Astrocyte (in vitro differentiated cells and primary cell): Measurements from ENCODE around the gene SEMA3B. TPM values are rescaled to one million over a fixed set of nuclear protein-coding genes. Genes with fewer than 3 reads are reported as not detected.

Experiments used
- DNase-seq: peaks from one replicate; pipeline ENCODE4 v3.0.0-alpha.2; 2010; ENCODE audit warnings: low read depth
- FAIRE-seq: peaks from 2 replicates; lab custom pipeline; 2011; peaks lifted over from hg19 to GRCh38; lab: Jason Lieb, UNC
- H2AFZ ChIP-seq: 2 replicates; pipeline ENCODE4 v1.6.0; 2012; ENCODE audit warnings: low read depth, low read length, inconsistent platforms
- H3K27ac ChIP-seq: 2 replicates; pipeline ENCODE4 v1.5.1; 2011; ENCODE audit warnings: low read depth, low read length, inconsistent platforms
- H3K27me3 ChIP-seq: 2 replicates; pipeline ENCODE4 v1.6.0; 2011; ENCODE audit warnings: low read length, inconsistent platforms; ENCODE audit not compliant: insufficient read depth
- H3K36me3 ChIP-seq: 2 replicates; pipeline ENCODE4 v1.5.1; 2011; ENCODE audit warnings: low read length, inconsistent platforms; ENCODE audit not compliant: insufficient read depth
- H3K4me1 ChIP-seq: 2 replicates; pipeline ENCODE4 v1.5.1; 2011; ENCODE audit warnings: low read length, inconsistent platforms; ENCODE audit not compliant: insufficient read depth
- H3K4me2 ChIP-seq: 2 replicates; pipeline ENCODE4 v1.6.0; 2012; ENCODE audit warnings: low read length, inconsistent platforms
- H3K4me3 ChIP-seq: 2 replicates; pipeline ENCODE4 v1.5.1; 2011; ENCODE audit warnings: low read depth, mild to moderate bottlenecking, low read length, inconsistent platforms; ENCODE audit not compliant: insufficient read depth
- H3K79me2 ChIP-seq: 2 replicates; pipeline ENCODE4 v1.6.0; 2012; ENCODE audit warnings: mild to moderate bottlenecking, low read length, inconsistent platforms; ENCODE audit not compliant: insufficient read depth
- H3K9ac ChIP-seq: 2 replicates; pipeline ENCODE4 v1.6.0; 2012; ENCODE audit warnings: mild to moderate bottlenecking, low read length, inconsistent platforms
- H3K9me3 ChIP-seq: 2 replicates; pipeline ENCODE4 v1.5.1; 2012; ENCODE audit warnings: low read depth, mild to moderate bottlenecking, low read length, inconsistent platforms; ENCODE audit not compliant: insufficient read depth
- H4K20me1 ChIP-seq: 2 replicates; pipeline ENCODE4 v1.6.0; 2012; ENCODE audit warnings: low read length, inconsistent platforms; ENCODE audit not compliant: insufficient read depth
- H3K27ac Mint-ChIP-seq: one replicate; pipeline ENCODE4 v1.8.0; 2021; ENCODE audit warnings: mild to moderate bottlenecking, mixed read lengths; ENCODE audit not compliant: unreplicated experiment
- H3K27me3 Mint-ChIP-seq: one replicate; pipeline ENCODE4 v1.8.0; 2021; ENCODE audit warnings: low read depth, mixed read lengths; ENCODE audit not compliant: unreplicated experiment
- H3K36me3 Mint-ChIP-seq: one replicate; pipeline ENCODE4 v1.8.0; 2021; ENCODE audit warnings: low read depth, mixed read lengths; ENCODE audit not compliant: unreplicated experiment
- H3K4me1 Mint-ChIP-seq: one replicate; pipeline ENCODE4 v1.8.0; 2021; ENCODE audit warnings: low read depth, mixed read lengths; ENCODE audit not compliant: unreplicated experiment
- H3K4me3 Mint-ChIP-seq: one replicate; pipeline ENCODE4 v1.8.0; 2021; ENCODE audit warnings: mild to moderate bottlenecking, moderate library complexity, mixed read lengths; ENCODE audit not compliant: unreplicated experiment
- H3K9me3 Mint-ChIP-seq: one replicate; pipeline ENCODE4 v1.8.0; 2021; ENCODE audit warnings: mild to moderate bottlenecking, mixed read lengths; ENCODE audit not compliant: unreplicated experiment
- CTCF ChIP-seq: IDR thresholded peaks from 2 replicates; pipeline ENCODE4 v1.5.1; 2011; ENCODE audit warnings: low read depth, mild to moderate bottlenecking, inconsistent platforms, low read length, moderate library complexity; ENCODE audit not compliant: insufficient read depth
- EZH2 ChIP-seq: IDR thresholded peaks from 2 replicates; pipeline ENCODE4 v1.6.1; 2012; ENCODE audit warnings: mild to moderate bottlenecking, low read length, inconsistent platforms; ENCODE audit not compliant: insufficient read depth
- total RNA-seq: library from RNA; stranded (reverse); gene quantifications from 2 replicates; pipeline ENCODE4 v1.2.1, GENCODE V29; 2021

Gene SEMA3B
- total RNA-seq, 1 donor from 2014 or later: 5.9 TPM

- no peaks in the 10 kb centered on the region for H3K4me1 ChIP-seq
- H3K9ac ChIP-seq: no peak overlapping the region
- no peaks in the 10 kb centered on the region for H3K36me3 ChIP-seq
- Mint-ChIP-seq H3K4me3 (no peak overlapping the region), H3K27me3 (peaks cover 22% of the 10 kb centered on the region), H3K9me3 (no peaks in the 10 kb centered on the region), H3K36me3 (peaks cover 8% of the 10 kb centered on the region), H3K4me1 (peaks cover 5% of the 10 kb centered on the region), H3K27ac (no peak overlapping the region)
- no peaks in the 10 kb centered on the region for H3K79me2 ChIP-seq
- no peaks in the 10 kb centered on the region for H3K9me3 ChIP-seq
- no peak for DNase-seq
- H3K27me3 ChIP-seq: peaks cover 27% of the 10 kb centered on the region
- no peak overlapping the region for H3K4me2 ChIP-seq
- TF ChIP-seq CTCF (no peak), EZH2 (no peak)
- no peak for FAIRE-seq
- no peak overlapping the region for H3K4me3 ChIP-seq
- H4K20me1 ChIP-seq: peaks cover 3% of the 10 kb centered on the region
- no peak overlapping the region for H3K27ac ChIP-seq
- H2AFZ ChIP-seq: no peak overlapping the region
Observed at GRCh38 chr3:50276762-50277101, 7.8 kb downstream of the SEMA3B start.

GRCh38 chr3:50278123-50278879 is 9.4 kb downstream of the SEMA3B start:
- Histone ChIP-seq H3K4me2 (no peak overlapping the region), H3K9me3 (no peaks in the 10 kb centered on the region), H2AFZ (no peak overlapping the region), H3K79me2 (no peaks in the 10 kb centered on the region), H3K4me1 (no peaks in the 10 kb centered on the region), H3K36me3 (no peaks in the 10 kb centered on the region), H3K4me3 (no peak overlapping the region), H3K27ac (no peak overlapping the region), H3K27me3 (peaks cover 25% of the 10 kb centered on the region), H3K9ac (no peak overlapping the region), H4K20me1 (peaks cover 3% of the 10 kb centered on the region)
- H3K9me3 Mint-ChIP-seq: no peaks in the 10 kb centered on the region
- TF ChIP-seq EZH2 (no peak), CTCF (no peak)
- peaks cover 2% of the 10 kb centered on the region for H3K4me1 Mint-ChIP-seq
- no peak for DNase-seq
- H3K36me3 Mint-ChIP-seq: peaks cover 6% of the 10 kb centered on the region
- H3K4me3 Mint-ChIP-seq: no peak overlapping the region
- peaks cover 19% of the 10 kb centered on the region for H3K27me3 Mint-ChIP-seq
- H3K27ac Mint-ChIP-seq: no peak overlapping the region
- FAIRE-seq: no peak

- Mint-ChIP-seq H3K9me3 (no peaks in the 10 kb centered on the region), H3K4me3 (no peak within 1 kb of the TSS), H3K27me3 (peaks cover 19% of the 10 kb centered on the region), H3K27ac (no peak within 1 kb of the TSS), H3K36me3 (peaks cover 6% of the 10 kb centered on the region), H3K4me1 (peaks cover 2% of the 10 kb centered on the region)
- FAIRE-seq (no peak), DNase-seq (no peak)
- Histone ChIP-seq H3K9ac (no peak within 1 kb of the TSS), H3K79me2 (no peaks in the 10 kb centered on the region), H3K4me1 (no peaks in the 10 kb centered on the region), H4K20me1 (peaks cover 3% of the 10 kb centered on the region), H3K36me3 (no peaks in the 10 kb centered on the region), H3K4me2 (no peak within 1 kb of the TSS), H2AFZ (no peak within 1 kb of the TSS), H3K4me3 (no peak within 1 kb of the TSS), H3K27me3 (peaks cover 19% of the 10 kb centered on the region), H3K9me3 (no peaks in the 10 kb centered on the region), H3K27ac (no peak within 1 kb of the TSS)
- TF ChIP-seq CTCF (no peak), EZH2 (no peak)
Observed at GRCh38 chr3:50278880-50279224, 9.9 kb downstream of the SEMA3B start, which contains the start of gene LSMEM2. LSMEM2 (plus strand) TSS chr3:50279087; CDS start chr3:50279114, 27 bp downstream.
